Measurements from ENCODE around the gene C1orf198.

- no peak for TF ChIP-seq EZH2phosphoT487 (IDR thresholded peaks at IDR 0.05; ENCODE audit: insufficient read depth, low read depth)
- no peak for TF ChIP-seq EZH2 (IDR thresholded peaks at IDR 0.05; ENCODE audit: insufficient read depth, poor library complexity, severe bottlenecking)
Observed at GRCh38 chr1:230895452-230895851, 27.1 kb upstream of the C1orf198 start.

All from GM23248 (cell line).